NCI-H2107 treated with DMSO at 0.1 percent for 48 hours (cell line): ENCODE data around the gene HLA-DRB1.
"Not testable (repeated sequence)": the region's sequence is repeated elsewhere in the genome, so short reads cannot be mapped to it uniquely, and the experiment has no call there.

Experiments used
- DNase-seq: peaks from one replicate; lab custom pipeline; 2025; ENCODE audit not compliant: unreplicated experiment; lab: John Stamatoyannopoulos, UW

The HLA-DRB1 gene

GRCh38 chr6:32609731-32610640 is 20.3 kb upstream of the HLA-DRB1 start:
- DNase-seq, result no peak

- no peak for DNase-seq
These were observed 19.7 kb upstream of the HLA-DRB1 start for GRCh38 chr6:32609391-32609730.

- no peak for DNase-seq
These were observed 18.7 kb upstream of the HLA-DRB1 start for GRCh38 chr6:32608362-32608761.

- DNase-seq, result no peak
These were observed 18.3 kb upstream of the HLA-DRB1 start for GRCh38 chr6:32607988-32608298.

- no peak for DNase-seq
These were observed 17.8 kb upstream of the HLA-DRB1 start for GRCh38 chr6:32607263-32607987.

- DNase-seq, result no peak
These were observed 14.8 kb upstream of the HLA-DRB1 start for GRCh38 chr6:32604434-32604877.

- no peak for DNase-seq
These were observed 14.2 kb upstream of the HLA-DRB1 start for GRCh38 chr6:32603888-32604287.

GRCh38 chr6:32603222-32603621 is 13.6 kb upstream of the HLA-DRB1 start:
- no peak for DNase-seq

GRCh38 chr6:32602383-32602782 is 12.7 kb upstream of the HLA-DRB1 start:
- no peak for DNase-seq

- DNase-seq, result no peak
These were observed 7.4 kb upstream of the HLA-DRB1 start for GRCh38 chr6:32597024-32597423.

- DNase-seq, result not testable (repeated sequence)
These were observed 1.1 kb upstream of the HLA-DRB1 start for GRCh38 chr6:32590713-32591112.

GRCh38 chr6:32588156-32588555 is 1.5 kb downstream of the HLA-DRB1 start:
- DNase-seq, result no peak

GRCh38 chr6:32583527-32583898 is 6.1 kb downstream of the HLA-DRB1 start:
- DNase-seq, result no peak

GRCh38 chr6:32581315-32582095 is 8.1 kb downstream of the HLA-DRB1 start:
- DNase-seq, result no peak

- no peak for DNase-seq
These were observed 9.1 kb downstream of the HLA-DRB1 start for GRCh38 chr6:32580593-32580992.

GRCh38 chr6:32578962-32579361 is 10.7 kb downstream of the HLA-DRB1 start:
- DNase-seq, result no peak

- DNase-seq, result not testable (repeated sequence)
These were observed 12.2 kb downstream of the HLA-DRB1 start for GRCh38 chr6:32577493-32577892.

GRCh38 chr6:32576250-32576649 is 13.4 kb downstream of the HLA-DRB1 start:
- no peak for DNase-seq

GRCh38 chr6:32570363-32570905 is 19.2 kb downstream of the HLA-DRB1 start:
- DNase-seq, result no peak

GRCh38 chr6:32568561-32568960 is 21.1 kb downstream of the HLA-DRB1 start:
- no peak for DNase-seq

GRCh38 chr6:32566957-32567356 is 22.7 kb downstream of the HLA-DRB1 start:
- DNase-seq, result no peak
